Mucosa of descending colon (tissue), 3 donors: Measurements from ENCODE around the gene PEX11B. TPM values are rescaled to one million over a fixed set of nuclear protein-coding genes. Genes with fewer than 3 reads are reported as not detected.

Experiments used
- ATAC-seq: fragments of 200-7000 bp; cut with Tn5 transposase; one replicate; pipeline ENCODE4 v1.9.1; 2020; ENCODE audit warnings: mild to moderate bottlenecking, moderate library complexity
- DNase-seq, 3 donors: peaks; one replicate each; pipeline ENCODE4 v3.0.0-alpha.2; 2020
- H3K36me3 ChIP-seq: fragments of 200-600 bp; one replicate; pipeline ENCODE4 v1.8.0; 2021; ENCODE audit warnings: low read depth, mild to moderate bottlenecking
- H3K4me1 ChIP-seq: fragments of 200-600 bp; one replicate; pipeline ENCODE4 v1.8.0; 2021; ENCODE audit warnings: low read depth, mild to moderate bottlenecking
- H3K4me3 ChIP-seq: fragments of 200-600 bp; one replicate; pipeline ENCODE4 v1.8.0; 2021; ENCODE audit warnings: mild to moderate bottlenecking
- H3K9me3 ChIP-seq: fragments of 200-600 bp; one replicate; pipeline ENCODE4 v1.8.0; 2021; ENCODE audit warnings: mild to moderate bottlenecking
- CTCF ChIP-seq: fragments of 200-600 bp; IDR thresholded peaks from one replicate; pipeline ENCODE4 v1.8.0; 2022; ENCODE audit warnings: antibody characterized with exemption, mild to moderate bottlenecking
- intact Hi-C, 2 donors: fragments of 100-400 bp; cut with DNase I in 1 of 2; cut with micrococcal nuclease in 1 of 2; formaldehyde crosslinking; loops; one replicate each; pipeline versions ENCODE4 v1.11.0 to v1.11.1; 2022; cut with DNase I, micrococcal nuclease
- total RNA-seq, 3 donors: library from RNA; stranded (reverse); fragmentation: NEBNext Ultra II Directional in 2 of 3; extraction: Animal tissue kit (Norgen Biotek cat#: 25700) in 2 of 3; gene quantifications; one replicate each; pipeline versions ENCODE4 v1.2.1 to v1.2.4, GENCODE V29; 2021 to 2023
- donor health status: DM: no; HTN: no; CAD: no; lungs with moderate emphysema.
- donor health status: DM: no; HTN: no; CAD: no.
- donor health status: DM: no; HTN: yes; CAD: no.

The PEX11B gene
- total RNA-seq, 3 donors from 2014 or later, result 25.5 to 34.8 (median 33.3) TPM

GRCh38 chr1:145885738-145886287 lies 32.7 kb downstream of the PEX11B start, which contains the start of gene ANKRD35:
TSS of gene ANKRD35 (minus strand) at chr1:145885866. CDS start at chr1:145885758, 108 bp downstream.
- intact Hi-C loops, result no loop called here
- no peak within 1 kb of the TSS for H3K4me3 ChIP-seq
- ATAC-seq, result peak; percentile 99
- peak; percentile 89 to 90 (median 89) for DNase-seq
- no peaks in the 10 kb centered on the region for H3K9me3 ChIP-seq
- H3K4me1 ChIP-seq, result peaks cover 6% of the 10 kb centered on the region
- no peaks in the 10 kb centered on the region for H3K36me3 ChIP-seq
- no peak for TF ChIP-seq CTCF

GRCh38 chr1:145884675-145885074 lies 33.8 kb downstream of the PEX11B start:
- no peaks in the 10 kb centered on the region for H3K36me3 ChIP-seq
- TF ChIP-seq CTCF, result no peak
- ATAC-seq (no peak), DNase-seq (no peak)
- intact Hi-C loops, result no loop called here
- H3K9me3 ChIP-seq, result no peaks in the 10 kb centered on the region
- peaks cover 6% of the 10 kb centered on the region for H3K4me1 ChIP-seq
- H3K4me3 ChIP-seq, result no peak overlapping the region

GRCh38 chr1:145879775-145880174 lies 38.7 kb downstream of the PEX11B start:
- Histone ChIP-seq H3K4me1 (no peaks in the 10 kb centered on the region), H3K4me3 (no peak overlapping the region), H3K9me3 (no peaks in the 10 kb centered on the region), H3K36me3 (no peaks in the 10 kb centered on the region)
- DNase-seq (no peak), ATAC-seq (no peak)
- intact Hi-C loops, result no loop called here
- TF ChIP-seq CTCF, result no peak

- Histone ChIP-seq H3K4me3 (no peak overlapping the region), H3K4me1 (no peaks in the 10 kb centered on the region), H3K36me3 (no peaks in the 10 kb centered on the region), H3K9me3 (no peaks in the 10 kb centered on the region)
- intact Hi-C loops, result no loop called here
- DNase-seq (no peak), ATAC-seq (no peak)
- no peak for TF ChIP-seq CTCF
These were observed 39.8 kb downstream of the PEX11B start for GRCh38 chr1:145878724-145879123.

- Histone ChIP-seq H3K4me1 (no peaks in the 10 kb centered on the region), H3K36me3 (no peaks in the 10 kb centered on the region), H3K9me3 (no peaks in the 10 kb centered on the region), H3K4me3 (no peak overlapping the region)
- TF ChIP-seq CTCF, result no peak
- intact Hi-C loops, result no loop called here
- ATAC-seq, result no peak
- DNase-seq, result no peak
These were observed 40.5 kb downstream of the PEX11B start for GRCh38 chr1:145877923-145878486.
